Nephron (organoid): ENCODE measurements around the gene WDTC1.
A peak's percentile ranks its signal among the peaks of the same experiment; 100 is the strongest.
"Not testable (repeated sequence)": the region's sequence is repeated elsewhere in the genome, so short reads cannot be mapped to it uniquely, and the experiment has no call there.

Source experiments
- H3K27ac Mint-ChIP-seq, 3 experiments: 2 replicates each; pipeline ENCODE4 v1.8.0; 2020; ENCODE audit warnings: mixed read lengths in 3 of 3, mild to moderate bottlenecking in 2 of 3, moderate library complexity in 1 of 3
- H3K27me3 Mint-ChIP-seq: 2 replicates; pipeline ENCODE4 v1.8.0; 2021; ENCODE audit warnings: low read depth, mild to moderate bottlenecking, moderate library complexity, mixed read lengths
- H3K36me3 Mint-ChIP-seq: 2 replicates; pipeline ENCODE4 v1.8.0; 2020; ENCODE audit warnings: low read depth, mixed read lengths
- H3K4me1 Mint-ChIP-seq: 2 replicates; pipeline ENCODE4 v1.8.0; 2020; ENCODE audit warnings: mixed read lengths
- H3K4me3 Mint-ChIP-seq, 3 experiments: 2 replicates each; pipeline ENCODE4 v1.8.0; 2020; ENCODE audit warnings: mild to moderate bottlenecking in 3 of 3, mixed read lengths in 3 of 3, moderate library complexity in 2 of 3
- H3K9me3 Mint-ChIP-seq: 2 replicates; pipeline ENCODE4 v1.8.0; 2020; ENCODE audit warnings: mixed read lengths
- CTCF ChIP-seq, 3 experiments: fragments of 200-600 bp; sonication (generic); IDR thresholded peaks; one replicate each; pipeline ENCODE4 v1.5.0; 2021; ENCODE audit warnings: antibody characterized with exemption in 3 of 3; ENCODE audit not compliant: unreplicated experiment in 3 of 3

Gene WDTC1

GRCh38 chr1:27269276-27269675 lies 34.8 kb downstream of the WDTC1 start:
- Mint-ChIP-seq H3K36me3 (peaks cover 50% of the 10 kb centered on the region), H3K9me3 (no peaks in the 10 kb centered on the region), H3K27me3 (no peaks in the 10 kb centered on the region), H3K4me3 (no peak overlapping the region), H3K27ac (no peak overlapping the region), H3K4me1 (no peaks in the 10 kb centered on the region)
- TF ChIP-seq CTCF (IDR thresholded peaks at IDR 0.05; ENCODE audit: unreplicated experiment in 3 of 3) = no peak

- H3K4me3 Mint-ChIP-seq = no peak overlapping the region
- H3K36me3 Mint-ChIP-seq = peaks cover 57% of the 10 kb centered on the region
- TF ChIP-seq CTCF (IDR thresholded peaks at IDR 0.05; ENCODE audit: unreplicated experiment in 3 of 3) = no peak
- peaks cover 17% of the 10 kb centered on the region for H3K9me3 Mint-ChIP-seq
- no peaks in the 10 kb centered on the region for H3K4me1 Mint-ChIP-seq
- no peak overlapping the region for H3K27ac Mint-ChIP-seq
- H3K27me3 Mint-ChIP-seq = no peaks in the 10 kb centered on the region
Observed at GRCh38 chr1:27274204-27274603, 39.8 kb downstream of the WDTC1 start.

GRCh38 chr1:27275696-27276095 lies 41.3 kb downstream of the WDTC1 start:
- TF ChIP-seq CTCF (IDR thresholded peaks at IDR 0.05; ENCODE audit: unreplicated experiment in 3 of 3) = no peak
- Mint-ChIP-seq H3K4me1 (no peaks in the 10 kb centered on the region), H3K27me3 (no peaks in the 10 kb centered on the region), H3K9me3 (peaks cover 17% of the 10 kb centered on the region), H3K4me3 (no peak overlapping the region), H3K36me3 (peaks cover 50% of the 10 kb centered on the region), H3K27ac (no peak overlapping the region)

GRCh38 chr1:27284425-27285273 lies 50.2 kb downstream of the WDTC1 start:
- Mint-ChIP-seq H3K9me3 (no peaks in the 10 kb centered on the region), H3K27ac (peak overlapping the region in 1 of 3 experiments; percentile 45), H3K4me3 (no peak overlapping the region), H3K4me1 (no peaks in the 10 kb centered on the region), H3K27me3 (peaks cover 3% of the 10 kb centered on the region), H3K36me3 (peaks cover 22% of the 10 kb centered on the region)
- peak; percentile 87 to 91 (median 90) for TF ChIP-seq CTCF (IDR thresholded peaks at IDR 0.05; ENCODE audit: unreplicated experiment in 3 of 3)

- no peak for TF ChIP-seq CTCF (IDR thresholded peaks at IDR 0.05; ENCODE audit: unreplicated experiment in 3 of 3)
- Mint-ChIP-seq H3K27me3 (peaks cover 3% of the 10 kb centered on the region), H3K4me3 (no peak overlapping the region), H3K9me3 (peaks cover 1% of the 10 kb centered on the region), H3K36me3 (peaks cover 27% of the 10 kb centered on the region), H3K4me1 (no peaks in the 10 kb centered on the region), H3K27ac (no peak overlapping the region)
Observed at GRCh38 chr1:27285274-27285660, 50.8 kb downstream of the WDTC1 start.

GRCh38 chr1:27285821-27286220 lies 51.4 kb downstream of the WDTC1 start:
- H3K9me3 Mint-ChIP-seq, H3K27me3 Mint-ChIP-seq, H3K27ac Mint-ChIP-seq, H3K4me3 Mint-ChIP-seq, H3K4me1 Mint-ChIP-seq: not testable (repeated sequence)
- H3K36me3 Mint-ChIP-seq = peaks cover 33% of the 10 kb centered on the region

- H3K4me1 Mint-ChIP-seq, H3K27ac Mint-ChIP-seq, H3K27me3 Mint-ChIP-seq, H3K9me3 Mint-ChIP-seq, H3K4me3 Mint-ChIP-seq: not testable (repeated sequence)
- peaks cover 36% of the 10 kb centered on the region for H3K36me3 Mint-ChIP-seq
Observed at GRCh38 chr1:27289125-27289524, 54.7 kb downstream of the WDTC1 start.
